C4-2B (cell line): ENCODE data around the gene UMAD1.

Source experiments
- ZFX ChIP-seq: fragments of 450-650 bp; IDR thresholded peaks from 2 replicates; pipeline ENCODE4 v1.6.1; 2017
- TF ChIP-seq, protein P1 (sequence below): fragments of 450-650 bp; conservative IDR thresholded peaks from 2 replicates; pipeline ENCODE4 v1.5.1; 2017; ENCODE audit warnings: mild to moderate bottlenecking

DNA sequence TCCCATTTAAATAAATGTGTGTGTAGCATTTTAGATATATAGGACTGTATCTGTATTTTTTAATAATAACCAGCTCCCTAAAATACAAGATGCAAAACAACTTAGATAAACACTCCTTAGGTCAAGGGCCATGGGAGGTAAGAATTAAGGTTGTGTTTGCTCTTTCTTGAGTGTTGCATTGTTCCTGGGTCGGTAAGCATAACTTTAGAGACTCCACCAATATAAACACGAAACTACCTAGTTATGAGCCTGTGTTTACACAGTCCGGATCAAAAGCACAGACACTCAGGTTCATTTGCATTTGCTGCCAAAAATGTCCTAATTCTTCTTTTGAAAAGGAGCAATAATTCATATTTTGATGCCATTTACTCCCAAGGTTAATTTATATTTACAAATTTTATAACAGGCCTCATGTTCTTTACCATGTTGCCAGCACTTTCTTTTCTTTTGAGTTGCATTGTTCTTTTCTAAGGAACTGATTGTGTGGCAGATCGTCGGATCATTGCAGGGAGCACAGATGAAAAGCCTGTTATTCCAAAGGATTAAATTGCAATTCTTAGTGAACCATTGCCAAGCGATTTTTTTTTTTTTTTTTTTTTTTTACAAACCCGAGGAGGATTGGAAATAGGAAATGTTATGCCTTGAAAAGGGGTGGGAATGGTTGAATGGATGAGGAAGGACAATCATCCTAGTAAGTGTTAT is 282.3 kb downstream of the UMAD1 start:
- TF ChIP-seq, protein P1, sequence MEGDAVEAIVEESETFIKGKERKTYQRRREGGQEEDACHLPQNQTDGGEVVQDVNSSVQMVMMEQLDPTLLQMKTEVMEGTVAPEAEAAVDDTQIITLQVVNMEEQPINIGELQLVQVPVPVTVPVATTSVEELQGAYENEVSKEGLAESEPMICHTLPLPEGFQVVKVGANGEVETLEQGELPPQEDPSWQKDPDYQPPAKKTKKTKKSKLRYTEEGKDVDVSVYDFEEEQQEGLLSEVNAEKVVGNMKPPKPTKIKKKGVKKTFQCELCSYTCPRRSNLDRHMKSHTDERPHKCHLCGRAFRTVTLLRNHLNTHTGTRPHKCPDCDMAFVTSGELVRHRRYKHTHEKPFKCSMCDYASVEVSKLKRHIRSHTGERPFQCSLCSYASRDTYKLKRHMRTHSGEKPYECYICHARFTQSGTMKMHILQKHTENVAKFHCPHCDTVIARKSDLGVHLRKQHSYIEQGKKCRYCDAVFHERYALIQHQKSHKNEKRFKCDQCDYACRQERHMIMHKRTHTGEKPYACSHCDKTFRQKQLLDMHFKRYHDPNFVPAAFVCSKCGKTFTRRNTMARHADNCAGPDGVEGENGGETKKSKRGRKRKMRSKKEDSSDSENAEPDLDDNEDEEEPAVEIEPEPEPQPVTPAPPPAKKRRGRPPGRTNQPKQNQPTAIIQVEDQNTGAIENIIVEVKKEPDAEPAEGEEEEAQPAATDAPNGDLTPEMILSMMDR = no peak
- TF ChIP-seq ZFX = no peak
